ENCODE data around the gene PPP5C.

DNA sequence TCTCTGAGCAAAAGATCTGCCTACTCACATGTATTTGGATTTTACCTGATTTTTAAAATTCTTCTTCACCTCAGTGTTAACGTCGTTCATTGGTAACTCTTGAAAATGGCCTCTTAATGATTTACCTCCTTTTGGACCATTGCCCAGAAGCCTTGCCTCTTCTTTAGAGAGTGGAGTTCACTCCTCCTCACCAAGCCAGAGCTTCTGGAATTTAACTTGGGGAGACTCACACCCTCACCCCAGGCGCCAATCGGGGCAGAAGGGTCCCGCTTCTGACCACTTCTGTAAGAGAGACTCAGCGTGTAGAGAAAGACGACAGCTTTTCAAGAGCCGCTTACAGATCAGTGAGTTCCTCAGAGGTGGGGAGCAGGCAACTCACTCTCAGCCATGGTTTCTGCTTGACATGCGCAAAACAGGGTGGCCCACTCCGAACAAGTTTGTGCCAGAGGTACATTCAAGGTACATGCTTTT is 79.2 kb downstream of the PPP5C start:
- no peak for TF ChIP-seq POLR2AphosphoS5 (IDR thresholded peaks at IDR 0.05; ENCODE audit: low read depth, low read length)
- TF ChIP-seq, protein P1, sequence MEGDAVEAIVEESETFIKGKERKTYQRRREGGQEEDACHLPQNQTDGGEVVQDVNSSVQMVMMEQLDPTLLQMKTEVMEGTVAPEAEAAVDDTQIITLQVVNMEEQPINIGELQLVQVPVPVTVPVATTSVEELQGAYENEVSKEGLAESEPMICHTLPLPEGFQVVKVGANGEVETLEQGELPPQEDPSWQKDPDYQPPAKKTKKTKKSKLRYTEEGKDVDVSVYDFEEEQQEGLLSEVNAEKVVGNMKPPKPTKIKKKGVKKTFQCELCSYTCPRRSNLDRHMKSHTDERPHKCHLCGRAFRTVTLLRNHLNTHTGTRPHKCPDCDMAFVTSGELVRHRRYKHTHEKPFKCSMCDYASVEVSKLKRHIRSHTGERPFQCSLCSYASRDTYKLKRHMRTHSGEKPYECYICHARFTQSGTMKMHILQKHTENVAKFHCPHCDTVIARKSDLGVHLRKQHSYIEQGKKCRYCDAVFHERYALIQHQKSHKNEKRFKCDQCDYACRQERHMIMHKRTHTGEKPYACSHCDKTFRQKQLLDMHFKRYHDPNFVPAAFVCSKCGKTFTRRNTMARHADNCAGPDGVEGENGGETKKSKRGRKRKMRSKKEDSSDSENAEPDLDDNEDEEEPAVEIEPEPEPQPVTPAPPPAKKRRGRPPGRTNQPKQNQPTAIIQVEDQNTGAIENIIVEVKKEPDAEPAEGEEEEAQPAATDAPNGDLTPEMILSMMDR (IDR thresholded peaks at IDR 0.05): no peak

All from Panc1 (cell line).